ENCODE results near the gene NCAPG2. TPM values are rescaled to one million over a fixed set of nuclear protein-coding genes. Genes with fewer than 3 reads are reported as not detected.

NCAPG2 gene
- polyA plus RNA-seq, 1 donor from 2014 or later, result 8.3 TPM

DNA sequence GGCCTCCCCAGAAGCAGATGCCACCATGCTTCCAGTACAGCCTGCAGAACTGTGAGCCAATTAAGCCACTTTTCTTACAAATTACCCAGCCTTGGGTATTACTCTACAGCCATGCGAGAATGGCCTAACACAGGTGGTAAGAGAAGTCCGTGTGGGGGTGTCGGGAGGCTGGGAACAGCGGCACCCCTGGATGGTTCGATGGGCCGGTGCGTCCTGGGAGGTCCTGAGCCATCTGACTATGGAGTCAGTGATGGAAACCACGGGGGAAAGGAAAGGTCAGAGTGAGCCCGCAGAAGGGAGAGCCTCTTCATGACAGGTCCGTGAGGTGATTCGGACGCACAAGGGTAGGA, 114.4 kb downstream of the NCAPG2 start:
- no peaks in the 10 kb centered on the region for H3K36me3 ChIP-seq (ENCODE audit: insufficient read depth, low read length)
- H3K9me2 ChIP-seq (ENCODE audit: insufficient read depth, low read length), result no peaks in the 10 kb centered on the region
- no peak overlapping the region for H3K4me2 ChIP-seq (ENCODE audit: low read length)
- H3K27ac ChIP-seq (ENCODE audit: low read length), result no peak overlapping the region
- no peak overlapping the region for H2AFZ ChIP-seq (ENCODE audit: low read depth, low read length)
- peaks cover 3% of the 10 kb centered on the region for H3F3A ChIP-seq (ENCODE audit: insufficient read depth, low read length, poor library complexity, severe bottlenecking)
- no peaks in the 10 kb centered on the region for H4K20me1 ChIP-seq (ENCODE audit: insufficient read depth)
- H3K79me2 ChIP-seq (replicated peaks; ENCODE audit: insufficient read depth, low read length), result peaks cover 2% of the 10 kb centered on the region
- H3K9ac ChIP-seq (ENCODE audit: low read length), result no peak overlapping the region
- no peaks in the 10 kb centered on the region for H3K9me3 ChIP-seq (ENCODE audit: low read length)
- TF ChIP-seq EP300 (conservative IDR thresholded peaks at IDR 0.05; ENCODE audit: poor library complexity, severe bottlenecking), result no peak
- TF ChIP-seq SMC3 (conservative IDR thresholded peaks at IDR 0.05; ENCODE audit: poor library complexity), result no peak
- no peak for TF ChIP-seq TAF1 (IDR thresholded peaks at IDR 0.05; ENCODE audit: low read depth)
- TF ChIP-seq, protein P1, sequence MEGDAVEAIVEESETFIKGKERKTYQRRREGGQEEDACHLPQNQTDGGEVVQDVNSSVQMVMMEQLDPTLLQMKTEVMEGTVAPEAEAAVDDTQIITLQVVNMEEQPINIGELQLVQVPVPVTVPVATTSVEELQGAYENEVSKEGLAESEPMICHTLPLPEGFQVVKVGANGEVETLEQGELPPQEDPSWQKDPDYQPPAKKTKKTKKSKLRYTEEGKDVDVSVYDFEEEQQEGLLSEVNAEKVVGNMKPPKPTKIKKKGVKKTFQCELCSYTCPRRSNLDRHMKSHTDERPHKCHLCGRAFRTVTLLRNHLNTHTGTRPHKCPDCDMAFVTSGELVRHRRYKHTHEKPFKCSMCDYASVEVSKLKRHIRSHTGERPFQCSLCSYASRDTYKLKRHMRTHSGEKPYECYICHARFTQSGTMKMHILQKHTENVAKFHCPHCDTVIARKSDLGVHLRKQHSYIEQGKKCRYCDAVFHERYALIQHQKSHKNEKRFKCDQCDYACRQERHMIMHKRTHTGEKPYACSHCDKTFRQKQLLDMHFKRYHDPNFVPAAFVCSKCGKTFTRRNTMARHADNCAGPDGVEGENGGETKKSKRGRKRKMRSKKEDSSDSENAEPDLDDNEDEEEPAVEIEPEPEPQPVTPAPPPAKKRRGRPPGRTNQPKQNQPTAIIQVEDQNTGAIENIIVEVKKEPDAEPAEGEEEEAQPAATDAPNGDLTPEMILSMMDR (IDR thresholded peaks at IDR 0.05; ENCODE audit: poor library complexity, severe bottlenecking), result no peak
- TF ChIP-seq, protein P2, sequence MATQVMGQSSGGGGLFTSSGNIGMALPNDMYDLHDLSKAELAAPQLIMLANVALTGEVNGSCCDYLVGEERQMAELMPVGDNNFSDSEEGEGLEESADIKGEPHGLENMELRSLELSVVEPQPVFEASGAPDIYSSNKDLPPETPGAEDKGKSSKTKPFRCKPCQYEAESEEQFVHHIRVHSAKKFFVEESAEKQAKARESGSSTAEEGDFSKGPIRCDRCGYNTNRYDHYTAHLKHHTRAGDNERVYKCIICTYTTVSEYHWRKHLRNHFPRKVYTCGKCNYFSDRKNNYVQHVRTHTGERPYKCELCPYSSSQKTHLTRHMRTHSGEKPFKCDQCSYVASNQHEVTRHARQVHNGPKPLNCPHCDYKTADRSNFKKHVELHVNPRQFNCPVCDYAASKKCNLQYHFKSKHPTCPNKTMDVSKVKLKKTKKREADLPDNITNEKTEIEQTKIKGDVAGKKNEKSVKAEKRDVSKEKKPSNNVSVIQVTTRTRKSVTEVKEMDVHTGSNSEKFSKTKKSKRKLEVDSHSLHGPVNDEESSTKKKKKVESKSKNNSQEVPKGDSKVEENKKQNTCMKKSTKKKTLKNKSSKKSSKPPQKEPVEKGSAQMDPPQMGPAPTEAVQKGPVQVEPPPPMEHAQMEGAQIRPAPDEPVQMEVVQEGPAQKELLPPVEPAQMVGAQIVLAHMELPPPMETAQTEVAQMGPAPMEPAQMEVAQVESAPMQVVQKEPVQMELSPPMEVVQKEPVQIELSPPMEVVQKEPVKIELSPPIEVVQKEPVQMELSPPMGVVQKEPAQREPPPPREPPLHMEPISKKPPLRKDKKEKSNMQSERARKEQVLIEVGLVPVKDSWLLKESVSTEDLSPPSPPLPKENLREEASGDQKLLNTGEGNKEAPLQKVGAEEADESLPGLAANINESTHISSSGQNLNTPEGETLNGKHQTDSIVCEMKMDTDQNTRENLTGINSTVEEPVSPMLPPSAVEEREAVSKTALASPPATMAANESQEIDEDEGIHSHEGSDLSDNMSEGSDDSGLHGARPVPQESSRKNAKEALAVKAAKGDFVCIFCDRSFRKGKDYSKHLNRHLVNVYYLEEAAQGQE (IDR thresholded peaks at IDR 0.05; ENCODE audit: borderline replicate concordance), result no peak
- no peak for TF ChIP-seq RAD21 (conservative IDR thresholded peaks at IDR 0.05)
- TF ChIP-seq POLR2AphosphoS5 (IDR thresholded peaks at IDR 0.05), result no peak
- no peak for TF ChIP-seq MXI1 (conservative IDR thresholded peaks at IDR 0.05; ENCODE audit: poor library complexity, severe bottlenecking)
- no peak for TF ChIP-seq EZH2 (IDR thresholded peaks at IDR 0.05; ENCODE audit: borderline replicate concordance, insufficient read depth, low read length, poor library complexity, severe bottlenecking)
- H3K4me3 ChIP-seq (ENCODE audit: low read length), result no peak overlapping the region
- H3K27me3 ChIP-seq (ENCODE audit: insufficient read depth, low read depth, low read length), result peaks cover 20% of the 10 kb centered on the region

DNA sequence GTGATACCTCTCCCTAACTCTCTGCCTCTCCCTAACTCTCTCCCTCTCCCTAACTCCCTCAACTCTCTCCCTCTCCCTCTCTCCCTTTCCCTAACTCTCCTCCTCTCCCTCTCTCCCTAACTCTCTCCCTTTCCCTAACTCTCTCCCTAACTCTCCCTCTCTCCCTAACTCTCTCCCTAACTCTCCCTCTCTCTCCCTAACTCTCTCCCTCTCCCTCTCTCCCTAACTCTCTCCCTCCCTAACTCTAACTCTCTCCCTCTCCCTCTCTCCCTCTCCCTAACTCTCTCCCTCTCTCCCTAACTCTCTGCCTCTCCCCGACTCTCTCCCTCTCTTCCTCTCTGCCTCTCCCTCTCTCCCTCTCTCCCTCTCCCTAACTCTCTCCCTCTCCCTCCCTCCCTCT, 115.0 kb downstream of the NCAPG2 start:
- no peak overlapping the region for H3K9ac ChIP-seq (ENCODE audit: low read length)
- H3K36me3 ChIP-seq (ENCODE audit: insufficient read depth, low read length), result no peaks in the 10 kb centered on the region
- H3K27ac ChIP-seq (ENCODE audit: low read length), result no peak overlapping the region
- no peaks in the 10 kb centered on the region for H4K20me1 ChIP-seq (ENCODE audit: insufficient read depth)
- H2AFZ ChIP-seq (ENCODE audit: low read depth, low read length), result no peak overlapping the region
- H3K4me3 ChIP-seq (ENCODE audit: low read length), result no peak overlapping the region
- peaks cover 20% of the 10 kb centered on the region for H3K27me3 ChIP-seq (ENCODE audit: insufficient read depth, low read depth, low read length)
- TF ChIP-seq EZH2 (IDR thresholded peaks at IDR 0.05; ENCODE audit: borderline replicate concordance, insufficient read depth, low read length, poor library complexity, severe bottlenecking) (no peak), TAF1 (IDR thresholded peaks at IDR 0.05; ENCODE audit: low read depth) (no peak), RAD21 (conservative IDR thresholded peaks at IDR 0.05) (no peak), MXI1 (conservative IDR thresholded peaks at IDR 0.05; ENCODE audit: poor library complexity, severe bottlenecking) (no peak), EP300 (conservative IDR thresholded peaks at IDR 0.05; ENCODE audit: poor library complexity, severe bottlenecking) (no peak), SMC3 (conservative IDR thresholded peaks at IDR 0.05; ENCODE audit: poor library complexity) (no peak), POLR2AphosphoS5 (IDR thresholded peaks at IDR 0.05) (no peak)
- TF ChIP-seq, protein P1 (IDR thresholded peaks at IDR 0.05; ENCODE audit: poor library complexity, severe bottlenecking), result no peak
- TF ChIP-seq, protein P2 (IDR thresholded peaks at IDR 0.05; ENCODE audit: borderline replicate concordance), result no peak
- peaks cover 3% of the 10 kb centered on the region for H3K79me2 ChIP-seq (replicated peaks; ENCODE audit: insufficient read depth, low read length)
- no peaks in the 10 kb centered on the region for H3F3A ChIP-seq (ENCODE audit: insufficient read depth, low read length, poor library complexity, severe bottlenecking)
- H3K9me2 ChIP-seq (ENCODE audit: insufficient read depth, low read length), result no peaks in the 10 kb centered on the region
- H3K9me3 ChIP-seq (ENCODE audit: low read length), result no peaks in the 10 kb centered on the region
- no peak overlapping the region for H3K4me2 ChIP-seq (ENCODE audit: low read length)
